D721Med (cell line): ENCODE measurements around the gene SRR.
"Not testable (repeated sequence)": the region's sequence is repeated elsewhere in the genome, so short reads cannot be mapped to it uniquely, and the experiment has no call there.

Source experiments
- DNase-seq: peaks from one replicate; pipeline ENCODE4 v3.0.0; 2011; ENCODE audit warnings: low spot score; ENCODE audit not compliant: insufficient read length
- FAIRE-seq: peaks from 2 replicates; lab custom pipeline; 2011; peaks lifted over from hg19 to GRCh38; lab: Jason Lieb, UNC
- CTCF ChIP-seq: IDR thresholded peaks from 2 replicates; pipeline ENCODE4 v1.5.1; 2012; ENCODE audit warnings: mild to moderate bottlenecking, control low read depth; ENCODE audit not compliant: insufficient read depth; ENCODE audit errors: missing control alignments

The SRR gene

DNA sequence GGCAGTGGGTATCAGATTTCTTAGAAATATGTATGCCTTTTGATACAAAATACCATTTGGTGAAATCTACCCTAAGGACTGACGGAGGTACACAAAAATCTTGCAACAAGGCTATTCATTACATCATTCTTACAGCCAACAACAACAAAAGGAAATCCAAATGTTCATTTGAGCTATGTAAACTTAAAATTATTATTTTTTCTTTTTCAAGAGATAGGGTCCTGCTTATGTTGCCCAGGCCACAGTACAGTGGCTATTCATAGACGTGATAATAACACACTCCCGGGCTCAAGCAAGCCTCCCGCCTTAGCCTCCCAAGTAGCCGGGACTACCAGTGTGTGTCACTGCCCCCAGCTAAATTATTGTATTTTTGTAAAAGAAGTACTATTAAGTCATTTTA lies 9.0 kb downstream of the SRR start:
- no peak for FAIRE-seq

GRCh38 chr17:2316916-2317205 lies 13.1 kb downstream of the SRR start:
- not testable (repeated sequence) for FAIRE-seq

More for the DNA sequence above, 9.0 kb downstream of the SRR start:
- no peak for TF ChIP-seq CTCF
- no peak for DNase-seq

DNA sequence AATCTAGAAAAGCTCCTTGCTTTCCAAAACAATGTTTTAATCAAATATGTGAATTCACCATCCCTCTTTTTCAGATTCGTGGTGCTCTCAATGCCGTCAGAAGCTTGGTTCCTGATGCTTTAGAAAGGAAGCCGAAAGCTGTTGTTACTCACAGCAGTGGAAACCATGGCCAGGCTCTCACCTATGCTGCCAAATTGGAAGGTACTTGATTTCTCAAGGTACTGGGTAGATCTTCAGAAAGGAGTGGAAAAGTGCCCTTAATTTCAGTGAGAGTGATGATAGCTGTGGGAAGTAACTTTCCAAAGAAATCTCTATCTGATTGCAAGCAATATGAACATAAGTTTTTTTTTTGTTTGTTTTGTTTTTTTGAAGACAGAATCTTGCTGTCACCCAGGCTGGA lies 14.0 kb downstream of the SRR start:
- no peak for TF ChIP-seq CTCF
- DNase-seq (no peak), FAIRE-seq (no peak)

More at GRCh38 chr17:2316916-2317205, 13.1 kb downstream of the SRR start:
- DNase-seq: not testable (repeated sequence)

DNA sequence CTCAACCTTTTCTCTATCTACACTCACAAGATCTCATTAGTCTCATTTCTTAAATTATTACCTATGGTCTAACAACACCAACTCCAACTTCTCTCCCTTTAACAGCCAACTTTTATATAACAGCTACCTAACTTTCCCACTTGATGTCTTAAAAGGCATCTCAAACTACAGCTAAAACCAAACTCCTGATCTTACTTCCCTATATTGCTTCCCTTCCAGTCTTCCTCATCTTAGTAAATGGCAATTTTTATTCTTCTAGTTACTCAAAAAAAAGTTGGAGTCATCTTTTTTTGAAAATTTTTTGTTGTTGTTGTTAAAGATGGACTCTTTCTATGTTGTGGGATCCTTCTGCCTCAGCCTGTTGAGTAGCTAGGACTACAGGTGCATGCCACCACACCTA lies 15.3 kb downstream of the SRR start:
- no peak for FAIRE-seq
- TF ChIP-seq CTCF: no peak

DNA sequence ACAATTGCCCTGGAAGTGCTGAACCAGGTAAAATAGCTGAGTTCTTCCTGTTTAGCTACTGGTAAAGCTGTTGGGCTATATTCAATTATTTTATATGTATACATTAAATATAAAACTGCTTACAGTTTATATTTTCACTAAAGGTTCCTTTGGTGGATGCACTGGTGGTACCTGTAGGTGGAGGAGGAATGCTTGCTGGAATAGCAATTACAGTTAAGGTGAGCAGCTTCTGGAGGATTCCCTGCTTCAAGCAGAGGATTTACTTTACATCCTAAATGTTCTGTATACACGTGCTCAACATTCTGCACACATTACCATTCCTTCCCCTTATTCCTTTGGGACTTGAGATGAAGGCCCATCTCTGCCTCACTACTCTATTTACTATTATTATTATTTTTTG lies 17.6 kb downstream of the SRR start:
- TF ChIP-seq CTCF: no peak
- no peak for DNase-seq
- no peak for FAIRE-seq

More for the DNA sequence above, 15.3 kb downstream of the SRR start:
- no peak for DNase-seq

GRCh38 chr17:2323629-2324314 lies 20.0 kb downstream of the SRR start:
- FAIRE-seq (no peak), DNase-seq (no peak)
- TF ChIP-seq CTCF: no peak

DNA sequence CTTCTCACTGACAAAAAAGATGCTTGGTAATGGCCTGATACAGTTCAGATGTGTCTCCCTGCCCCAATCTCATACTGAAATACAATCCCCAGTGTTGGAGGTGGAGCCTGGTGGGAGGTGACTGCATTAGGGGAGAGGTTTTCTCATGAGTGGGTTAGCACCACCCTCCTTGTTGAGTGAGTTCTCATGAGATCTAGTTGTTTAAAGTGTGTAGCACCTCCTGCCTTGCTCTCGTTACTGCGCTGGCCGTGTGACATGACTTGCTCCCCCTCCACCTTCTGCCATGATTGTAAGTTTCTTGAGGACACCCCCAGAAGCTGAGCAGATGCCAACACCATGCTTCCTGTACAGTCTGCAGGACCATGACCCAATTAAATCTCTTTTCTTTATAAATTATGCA lies 27.6 kb downstream of the SRR start:
- FAIRE-seq: no peak

More for the DNA sequence above, 27.6 kb downstream of the SRR start:
- no peak for TF ChIP-seq CTCF
- no peak for DNase-seq
